Measurements from ENCODE around the gene EIF1. TPM values are rescaled to one million over a fixed set of nuclear protein-coding genes. Genes with fewer than 3 reads are reported as not detected.

The EIF1 gene
- polyA plus RNA-seq, 4 donors: 762 to 798 (median 768) TPM

DNA sequence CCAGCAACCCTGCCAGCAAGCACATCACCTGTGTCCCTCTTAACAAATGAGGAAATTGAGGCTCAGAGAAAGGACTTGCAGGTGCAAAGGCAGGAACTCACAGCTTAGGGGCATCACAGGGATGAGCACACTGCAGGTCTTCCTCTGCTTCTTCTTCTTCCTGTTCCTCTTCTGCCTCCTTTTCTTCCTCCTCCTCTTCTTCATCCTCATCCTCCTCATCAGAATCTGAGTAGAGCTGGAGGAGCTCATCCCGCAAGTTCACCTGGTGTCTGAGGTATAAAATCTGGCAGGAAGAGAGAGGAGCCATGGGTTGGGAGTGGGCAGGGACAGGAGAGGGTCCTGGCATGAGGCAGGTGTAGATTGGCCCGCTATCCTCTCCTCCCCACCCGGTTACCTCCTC is 43.2 kb downstream of the EIF1 start:
- no peak for DNase-seq (ENCODE audit: low read depth in 4 of 4, low spot score in 3 of 4)

DNA sequence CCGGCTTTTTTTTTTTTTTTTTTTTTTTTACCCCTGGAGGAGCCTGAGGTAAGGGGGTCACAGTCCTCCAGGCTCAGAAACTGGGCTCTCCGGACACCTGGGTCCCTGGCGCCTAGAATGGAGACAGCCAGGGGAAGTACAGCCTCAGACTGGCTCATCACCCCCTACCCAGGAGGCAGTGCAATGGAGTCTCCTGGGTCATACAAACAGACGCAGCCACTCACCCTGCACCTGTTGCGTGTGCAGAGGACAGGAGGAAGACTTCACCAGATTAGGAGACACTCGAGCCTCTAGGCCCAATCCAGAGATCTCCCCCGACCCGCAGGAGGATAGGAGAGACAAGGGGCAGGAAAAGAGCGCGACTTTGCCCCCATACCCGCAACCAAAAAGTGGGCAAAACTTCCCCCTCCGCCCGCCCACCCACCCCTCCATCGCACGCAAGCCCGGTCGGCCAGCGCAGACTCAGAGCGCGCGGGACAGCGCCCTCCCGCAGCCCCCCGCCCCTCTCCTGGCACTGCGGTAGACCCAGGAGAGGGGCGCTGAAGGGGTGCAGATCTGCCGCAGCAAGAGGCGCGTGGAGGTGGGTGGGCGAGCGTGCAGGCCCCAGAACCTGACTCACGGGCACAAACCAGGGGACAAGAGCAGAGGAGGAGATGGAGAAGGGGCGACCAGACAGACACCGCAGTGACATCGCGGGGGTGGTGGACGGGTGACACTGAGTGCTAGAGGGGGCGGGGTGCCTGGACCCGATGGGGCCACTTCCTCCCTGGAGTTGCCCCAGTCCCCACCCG is 44.9 kb downstream of the EIF1 start:
- DNase-seq (ENCODE audit: low read depth in 4 of 4, low spot score in 3 of 4): no peak

DNA sequence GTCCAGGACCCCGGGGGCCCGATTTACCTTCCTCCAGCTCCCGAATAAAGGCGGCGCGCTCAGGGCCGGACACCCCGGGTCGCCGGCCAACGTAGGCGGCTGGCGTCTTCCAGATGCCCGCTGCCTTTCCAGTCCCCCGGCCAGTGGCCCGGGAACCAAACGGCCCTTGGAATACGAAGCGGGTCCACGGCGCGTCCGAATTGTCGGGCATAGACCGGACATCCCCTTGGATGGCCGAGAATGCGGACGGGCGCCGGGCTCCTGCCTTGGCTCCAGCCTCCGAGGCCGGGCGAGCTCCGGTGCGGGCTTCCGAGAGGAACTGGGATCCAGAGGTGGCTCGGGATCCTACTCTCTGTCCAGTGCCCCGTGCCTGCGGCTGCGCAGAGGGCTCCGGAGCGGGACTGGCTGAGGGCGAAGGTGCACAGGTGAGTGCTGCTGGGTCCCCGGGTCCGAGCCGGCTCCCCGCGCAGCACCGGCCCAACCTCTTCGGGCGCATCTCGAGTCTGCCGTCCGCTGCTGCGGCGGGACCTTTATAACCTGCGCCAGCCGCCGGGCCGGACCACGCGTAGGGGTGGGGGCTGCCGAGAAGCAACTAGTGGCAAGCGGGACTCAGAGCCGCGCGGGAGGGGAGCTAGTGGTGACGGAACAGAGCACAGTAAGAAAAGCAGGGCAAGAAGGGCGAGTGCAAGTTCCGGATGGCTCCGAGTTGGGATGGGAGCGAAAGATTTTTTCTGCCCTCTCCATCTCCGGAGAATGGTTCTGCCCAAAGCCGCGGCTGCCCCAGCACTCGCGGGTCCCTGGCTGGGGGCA is 45.7 kb downstream of the EIF1 start, which contains the start of gene HAP1:
Gene HAP1 (minus strand): TSS at position 505 of the 810 bp plus-strand sequence. CDS start 9 bp downstream, at position 496.
- peak in 1 of 4 donors; percentile 52 for DNase-seq (ENCODE audit: low read depth in 4 of 4, low spot score in 3 of 4)

DNA sequence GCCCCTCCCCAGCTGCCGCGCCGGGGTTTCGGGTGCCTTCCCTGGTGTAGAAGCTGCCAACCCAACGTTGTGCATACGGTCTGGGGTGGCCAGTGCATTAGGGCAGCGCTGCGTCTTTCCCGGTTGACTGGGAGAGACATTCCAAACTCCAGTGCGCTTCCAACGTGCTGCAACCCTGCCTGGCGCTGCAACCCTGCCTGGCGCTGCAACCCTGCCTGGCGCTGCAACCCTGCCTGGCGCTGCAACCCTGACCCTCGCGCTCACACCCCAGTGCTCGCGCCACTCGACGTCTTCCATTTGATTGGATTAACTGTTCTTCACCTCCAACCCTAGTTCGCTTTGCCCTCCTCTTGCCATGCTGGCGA is 46.2 kb downstream of the EIF1 start:
- DNase-seq (ENCODE audit: low read depth in 4 of 4, low spot score in 3 of 4): no peak

DNA sequence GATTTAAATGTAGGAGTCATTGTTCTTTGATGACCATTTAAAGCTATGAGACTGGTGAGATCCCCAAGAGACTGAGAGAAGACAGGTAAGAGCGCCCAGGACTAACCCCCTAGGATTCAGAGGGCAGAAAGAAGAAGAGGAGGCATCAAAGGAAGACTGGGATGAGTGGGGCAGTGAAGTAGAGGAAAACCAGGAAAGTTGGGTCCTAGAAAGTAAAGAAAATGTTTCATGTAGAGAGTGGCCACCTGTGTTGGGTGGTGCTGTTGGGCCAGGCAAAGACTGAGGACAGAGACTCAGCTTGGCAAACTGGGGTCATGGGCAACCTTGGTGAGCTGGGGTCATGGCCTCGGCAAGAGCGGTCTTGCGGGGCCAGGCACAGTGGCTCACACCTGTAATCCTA is 47.1 kb downstream of the EIF1 start:
- DNase-seq (ENCODE audit: low read depth in 4 of 4, low spot score in 3 of 4): no peak

DNA sequence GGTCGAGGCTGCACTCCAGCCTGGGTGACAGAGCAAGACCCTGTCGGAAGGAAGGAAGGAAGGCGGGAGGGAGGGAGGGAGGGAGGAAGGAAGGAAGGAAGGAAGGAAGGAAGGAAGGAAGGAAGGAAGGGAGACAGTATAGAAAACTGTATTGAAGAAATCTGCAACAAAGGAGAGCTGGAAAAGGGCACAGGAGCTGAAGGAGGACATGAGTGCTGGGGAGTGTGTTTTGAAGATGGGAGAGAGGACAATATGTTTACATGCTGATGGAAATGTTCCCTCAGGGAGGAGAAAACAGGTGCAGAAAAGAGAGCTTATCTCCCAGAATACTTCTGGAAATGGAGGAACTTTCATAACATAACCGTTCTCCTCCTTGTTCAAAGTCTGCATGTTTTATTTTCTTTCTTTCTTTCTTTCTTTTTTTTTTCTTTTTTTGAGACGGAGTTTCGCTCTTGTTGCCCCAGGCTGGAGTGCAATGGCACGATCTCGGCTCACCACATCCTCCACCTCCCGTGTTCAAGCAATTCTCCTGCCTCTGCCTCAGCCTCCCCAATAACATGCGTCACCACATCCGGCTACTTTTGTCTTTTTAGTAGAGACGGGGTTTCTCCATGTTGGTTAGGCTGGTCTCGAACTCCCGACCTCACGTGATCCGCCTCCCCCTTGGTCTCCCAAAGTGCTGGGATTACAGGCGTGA is 48.4 kb downstream of the EIF1 start:
- no peak for DNase-seq (ENCODE audit: low read depth in 4 of 4, low spot score in 3 of 4)

DNA sequence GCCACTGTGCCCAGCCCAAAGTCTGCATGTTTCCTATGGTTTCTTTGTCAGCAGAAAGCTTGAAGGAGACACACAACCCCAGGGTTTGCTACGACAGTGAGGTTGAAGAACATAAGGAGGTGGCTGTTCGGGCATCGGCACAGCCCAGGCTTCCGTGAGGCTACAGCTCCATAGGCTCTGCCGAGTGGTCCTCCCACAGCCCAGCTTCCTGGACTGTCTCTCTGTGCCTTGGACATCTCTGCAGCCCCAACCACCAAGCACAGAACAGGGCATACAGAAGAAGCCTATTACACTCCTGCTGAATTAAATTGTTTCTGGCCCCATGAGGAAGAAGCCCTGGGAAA is 49.0 kb downstream of the EIF1 start:
- DNase-seq (ENCODE audit: low read depth in 4 of 4, low spot score in 3 of 4): no peak

DNA sequence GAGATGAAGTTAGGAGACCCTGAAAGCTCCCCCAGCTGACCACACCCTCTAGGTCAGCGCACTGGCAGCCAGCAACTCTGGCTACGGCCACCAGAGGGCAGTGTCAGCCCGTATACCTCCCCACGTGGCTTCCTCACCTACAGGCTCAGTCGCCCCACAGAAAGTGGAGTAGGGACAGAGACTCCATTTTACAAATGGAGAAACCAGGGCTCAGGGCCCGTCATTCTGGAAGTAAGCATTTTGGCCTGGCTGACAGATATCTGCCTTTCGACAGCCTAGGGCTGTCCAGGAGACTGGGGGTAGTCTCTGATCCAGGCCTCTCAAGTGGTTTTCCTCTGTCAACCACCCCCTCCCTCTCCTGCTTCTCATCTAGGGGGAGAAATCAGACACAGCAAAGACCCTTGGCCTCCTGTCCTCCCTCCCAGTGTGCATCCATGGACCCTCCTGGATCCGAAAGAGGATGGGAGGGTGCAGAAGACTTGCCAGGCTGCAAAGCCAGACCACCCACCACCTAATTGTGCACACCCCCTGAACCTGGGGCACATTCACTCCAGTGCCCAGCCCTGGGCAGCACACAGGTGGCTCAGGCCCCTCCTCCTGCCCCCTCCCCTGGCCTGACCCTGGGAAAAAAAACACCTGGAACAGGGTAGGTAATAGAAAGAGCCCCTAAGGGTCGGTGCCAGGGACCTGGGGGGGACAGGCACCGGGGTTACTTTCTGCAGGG is 49.6 kb downstream of the EIF1 start:
- peak; percentile 65 to 88 (median 70) for DNase-seq (ENCODE audit: low read depth in 4 of 4, low spot score in 3 of 4)

DNA sequence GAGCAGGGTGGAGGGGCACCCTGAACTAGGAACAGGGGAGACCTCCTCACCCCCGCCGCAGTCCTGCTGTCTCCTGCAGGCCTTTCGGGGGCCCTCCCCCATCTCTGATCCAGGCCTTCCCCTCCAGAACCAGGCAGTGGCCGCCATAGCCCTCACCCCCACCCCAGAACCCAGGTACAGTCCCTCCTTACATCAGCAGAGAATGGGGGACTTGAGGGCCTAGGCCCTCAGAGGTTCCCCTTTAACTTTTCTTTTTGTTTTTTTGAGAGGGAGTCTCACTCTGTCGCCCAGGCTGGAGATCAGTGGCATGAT is 50.1 kb downstream of the EIF1 start:
- no peak for DNase-seq (ENCODE audit: low read depth in 4 of 4, low spot score in 3 of 4)

DNA sequence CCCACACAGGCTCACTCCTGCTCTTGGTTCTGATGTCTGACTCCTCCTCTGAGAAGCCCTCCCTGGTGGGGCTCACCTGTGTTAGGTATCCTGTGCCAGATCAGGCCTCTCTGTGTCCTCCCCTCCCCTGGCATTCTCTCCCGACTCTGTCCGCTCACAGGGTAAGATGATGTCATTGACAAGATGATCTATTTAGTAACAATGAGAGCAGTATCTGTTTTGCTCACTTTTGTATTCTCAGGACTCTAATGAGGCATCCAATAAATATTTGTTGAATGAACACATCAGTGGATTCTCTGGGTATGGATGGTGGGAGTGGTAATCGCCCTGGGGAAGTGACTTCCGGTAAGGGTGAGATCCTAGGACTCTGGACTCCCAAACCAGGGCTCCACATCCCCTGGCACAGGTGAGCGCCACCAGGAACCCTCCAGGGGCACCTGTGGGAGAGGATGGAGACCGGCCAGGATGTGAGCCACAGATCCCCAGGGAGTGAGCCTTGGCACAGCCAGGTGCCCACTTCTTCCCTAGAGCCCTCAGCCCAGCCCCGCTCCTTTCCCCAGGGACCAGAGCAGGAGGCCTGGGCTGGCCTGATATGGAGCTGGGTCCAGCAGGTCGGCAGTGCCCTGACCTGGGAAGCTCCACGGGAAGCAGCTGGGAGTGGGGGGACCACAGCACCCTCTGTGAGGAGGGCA is 51.1 kb downstream of the EIF1 start:
- no peak for DNase-seq (ENCODE audit: low read depth in 4 of 4, low spot score in 3 of 4)

DNA sequence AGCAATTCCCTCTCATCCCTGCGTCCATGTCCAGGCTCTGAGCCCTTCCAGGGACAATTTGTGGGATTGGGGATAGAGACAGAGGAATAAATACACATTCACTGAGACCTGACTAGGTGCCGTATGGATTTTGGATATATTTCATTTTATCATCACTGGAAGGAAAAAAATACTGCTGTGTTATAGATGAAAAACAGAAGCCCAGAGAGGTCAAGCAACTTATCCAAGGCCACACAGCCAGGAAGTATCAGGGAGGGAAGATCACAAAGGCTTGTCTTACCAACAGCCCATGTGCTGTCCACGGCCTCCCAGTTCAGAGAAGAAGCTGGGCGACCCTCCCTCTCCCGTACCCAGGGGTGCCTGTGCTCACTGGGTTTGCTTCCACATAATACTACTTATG is 51.8 kb downstream of the EIF1 start:
- no peak for DNase-seq (ENCODE audit: low read depth in 4 of 4, low spot score in 3 of 4)

DNA sequence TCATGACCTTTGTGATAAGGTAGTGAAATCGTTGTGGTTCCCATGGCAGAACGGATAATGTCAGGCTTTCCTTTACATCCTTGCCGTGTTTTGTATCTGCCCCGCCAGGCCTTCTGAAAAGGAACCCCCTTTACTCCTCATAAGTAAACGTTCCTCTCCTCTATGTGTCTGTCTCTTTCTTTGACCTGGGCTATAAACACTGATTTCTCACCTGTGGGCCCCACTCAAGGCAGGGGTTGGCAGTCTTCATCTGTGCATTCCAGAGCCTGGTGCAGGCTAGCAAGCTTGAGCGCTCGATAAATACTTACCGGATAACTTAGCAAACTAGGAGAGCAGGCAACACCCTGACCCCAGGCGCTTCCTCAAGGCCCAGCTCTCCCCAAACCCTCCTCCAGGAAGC is 53.0 kb downstream of the EIF1 start:
- no peak for DNase-seq (ENCODE audit: low read depth in 4 of 4, low spot score in 3 of 4)

Other genes starting within 250 kb of the EIF1 start
- gene KRT38, start 247.9 kb upstream of the EIF1 start, polyA plus RNA-seq (ENCODE audit: insufficient read length in 4 of 4): not detected
- not detected for gene KRT32, start 221.5 kb upstream of the EIF1 start, polyA plus RNA-seq (ENCODE audit: insufficient read length in 4 of 4)
- under 1 TPM in 1 of 4 donors, not detected in 3; 0.06 TPM for gene KRT35, start 207.7 kb upstream of the EIF1 start, polyA plus RNA-seq (ENCODE audit: insufficient read length in 4 of 4)
- gene KRT36, start 199.0 kb upstream of the EIF1 start, polyA plus RNA-seq (ENCODE audit: insufficient read length in 4 of 4): not detected
- 1 to 10 TPM in 2 of 4 donors, under 1 TPM in 2; 0.21 to 6.2 (median 1.2) TPM for gene KRT13, start 183.3 kb upstream of the EIF1 start, polyA plus RNA-seq (ENCODE audit: insufficient read length in 4 of 4)
- gene KRT15, start 170.0 kb upstream of the EIF1 start, polyA plus RNA-seq (ENCODE audit: insufficient read length in 4 of 4): 1 to 10 TPM in 2 of 4 donors, under 1 TPM in 2; 0.68 to 2.9 (median 1.2) TPM
- 100 to 1,000 TPM; 143 to 231 (median 189) TPM for gene KRT19, start 160.6 kb upstream of the EIF1 start, polyA plus RNA-seq (ENCODE audit: insufficient read length in 4 of 4)
- gene KRT9, start 116.8 kb upstream of the EIF1 start, polyA plus RNA-seq (ENCODE audit: insufficient read length in 4 of 4): not detected
- gene KRT14, start 102.0 kb upstream of the EIF1 start, polyA plus RNA-seq (ENCODE audit: insufficient read length in 4 of 4): under 1 TPM; 0.14 to 0.44 (median 0.26) TPM
- under 1 TPM in 1 of 4 donors, not detected in 3; 0.09 TPM for gene KRT16, start 76.1 kb upstream of the EIF1 start, polyA plus RNA-seq (ENCODE audit: insufficient read length in 4 of 4)
- gene KRT17, start 64.3 kb upstream of the EIF1 start, polyA plus RNA-seq (ENCODE audit: insufficient read length in 4 of 4): 1 to 10 TPM; 1.2 to 4.0 (median 1.9) TPM
- not detected for gene GAST, start 23.4 kb downstream of the EIF1 start, polyA plus RNA-seq (ENCODE audit: insufficient read length in 4 of 4)
- gene HAP1, start 45.8 kb downstream of the EIF1 start, polyA plus RNA-seq (ENCODE audit: insufficient read length in 4 of 4): 1 to 10 TPM in 1 of 4 donors, under 1 TPM in 3; 0.86 to 1.1 (median 0.94) TPM
- gene JUP, start 97.8 kb downstream of the EIF1 start, polyA plus RNA-seq (ENCODE audit: insufficient read length in 4 of 4): 100 to 1,000 TPM; 200 to 246 (median 211) TPM
- gene P3H4, start 123.1 kb downstream of the EIF1 start, polyA plus RNA-seq (ENCODE audit: insufficient read length in 4 of 4): 10 to 100 TPM; 35.0 to 47.0 (median 41.4) TPM
- 100 to 1,000 TPM; 142 to 160 (median 146) TPM for gene FKBP10, start 124.1 kb downstream of the EIF1 start, polyA plus RNA-seq (ENCODE audit: insufficient read length in 4 of 4)
- 100 to 1,000 TPM in 2 of 4 donors, 10 to 100 TPM in 2; 93.4 to 124 (median 102) TPM for gene NT5C3B, start 147.3 kb downstream of the EIF1 start, polyA plus RNA-seq (ENCODE audit: insufficient read length in 4 of 4)
- under 1 TPM; 0.18 to 0.34 (median 0.29) TPM for gene KLHL10, start 148.9 kb downstream of the EIF1 start, polyA plus RNA-seq (ENCODE audit: insufficient read length in 4 of 4)
- 1 to 10 TPM; 7.2 to 9.5 (median 8.7) TPM for gene KLHL11, start 176.5 kb downstream of the EIF1 start, polyA plus RNA-seq (ENCODE audit: insufficient read length in 4 of 4)
- 10 to 100 TPM; 81.0 to 91.3 (median 91.1) TPM for gene ACLY, start 230.1 kb downstream of the EIF1 start, polyA plus RNA-seq (ENCODE audit: insufficient read length in 4 of 4)
- 1 to 10 TPM; 5.7 to 7.2 (median 6.3) TPM for gene ODAD4, start 241.7 kb downstream of the EIF1 start, polyA plus RNA-seq (ENCODE audit: insufficient read length in 4 of 4)